ENCODE data around the gene ZNF674.

GRCh38 chrX:46500054-46500453 lies 45.2 kb downstream of the ZNF674 start:
- TF ChIP-seq POLR2A (IDR thresholded peaks at IDR 0.05; ENCODE audit: low read length) (no peak), GATA1 (IDR thresholded peaks at IDR 0.05; ENCODE audit: low read depth, low read length) (no peak)

Data from erythroblast (primary cell).